ENCODE data around the gene RAP1A. TPM values are rescaled to one million over a fixed set of nuclear protein-coding genes. Genes with fewer than 3 reads are reported as not detected.
A peak's percentile ranks its signal among the peaks of the same experiment; 100 is the strongest.
"Not testable (repeated sequence)": the region's sequence is repeated elsewhere in the genome, so short reads cannot be mapped to it uniquely, and the experiment has no call there.

RAP1A gene
- polyA plus RNA-seq, 1 of the 3 experiments (the other 2 are of a cell fraction) = 17.7 TPM

- H3K4me3 ChIP-seq (ENCODE audit: low read depth in 2 of 2, low read length in 1 of 2); H2AFZ ChIP-seq (ENCODE audit: low read depth); H3K9ac ChIP-seq; DNase-seq; H3K9me2 ChIP-seq; H3K36me3 ChIP-seq (replicated peaks in 1 of 2; ENCODE audit: control insufficient read depth in 1 of 2, insufficient read depth in 2 of 2, low read length in 1 of 2); H3K4me1 ChIP-seq (ENCODE audit: control insufficient read depth in 1 of 2, insufficient read depth in 2 of 2, low read depth in 1 of 2, low read length in 1 of 2); H3K27me3 ChIP-seq (ENCODE audit: insufficient read depth); CTCF ChIA-PET; H3K27ac ChIP-seq (ENCODE audit: low read depth in 2 of 2, low read length in 1 of 2); POLR2A ChIA-PET; H4K20me1 ChIP-seq (ENCODE audit: insufficient read depth); H3K9me3 ChIP-seq; H3K4me2 ChIP-seq: not testable (repeated sequence)
- Histone ChIP-seq H3K79me2 (ENCODE audit: insufficient read depth) (peaks cover 23% of the 10 kb centered on the region), H3F3A (replicated peaks; ENCODE audit: insufficient read depth) (peaks cover 12% of the 10 kb centered on the region)
- WGBS (ENCODE audit: low lambda C conversion rate) = 93% methylated on average over 8 of the region's 8 CpGs
Observed at GRCh38 chr1:111685293-111686153, 65.9 kb downstream of the RAP1A start.

GRCh38 chr1:111690306-111690617 is 70.7 kb downstream of the RAP1A start:
- Histone ChIP-seq H3K27me3 (ENCODE audit: insufficient read depth) (no peaks in the 10 kb centered on the region), H4K20me1 (ENCODE audit: insufficient read depth) (no peaks in the 10 kb centered on the region), H3K9me2 (no peaks in the 10 kb centered on the region), H3K27ac (ENCODE audit: low read depth in 2 of 2, low read length in 1 of 2) (peak overlapping the region; percentile 13 to 24; a peak in 2 of 4 replicates), H3F3A (replicated peaks; ENCODE audit: insufficient read depth) (peaks cover 17% of the 10 kb centered on the region), H3K9ac (no peak overlapping the region), H3K9me3 (no peaks in the 10 kb centered on the region), H3K4me2 (no peak overlapping the region), H3K4me3 (ENCODE audit: low read depth in 2 of 2, low read length in 1 of 2) (no peak overlapping the region), H3K79me2 (ENCODE audit: insufficient read depth) (peaks cover 34% of the 10 kb centered on the region), H2AFZ (ENCODE audit: low read depth) (no peak overlapping the region), H3K36me3 (replicated peaks in 1 of 2; ENCODE audit: control insufficient read depth in 1 of 2, insufficient read depth in 2 of 2, low read length in 1 of 2) (peaks cover 13 to 27% of the 10 kb centered on the region in 2 experiments), H3K4me1 (ENCODE audit: control insufficient read depth in 1 of 2, insufficient read depth in 2 of 2, low read depth in 1 of 2, low read length in 1 of 2) (peaks cover 0 to 5% of the 10 kb centered on the region in 2 experiments; a peak in 2 of 4 replicates)
- POLR2A ChIA-PET = no interaction called here
- no peak for TF ChIP-seq IRF3 (IDR thresholded peaks at IDR 0.05; ENCODE audit: low read depth, low read length)
- TF ChIP-seq NFIC (IDR thresholded peaks at IDR 0.05; ENCODE audit: borderline replicate concordance) = peak; percentile 84
- 0 out of 2 replicates have a peak, but pooled peaks have one; percentile 34 for TF ChIP-seq PBX3 (IDR thresholded peaks at IDR 0.05)
- CTCF ChIA-PET = interaction anchor here (0.9 to 1.4 kb wide), 5 partner anchors 10 to 182 kb away, joined by 3 read pairs; no protein-coding TSS in a partner anchor
- DNase-seq = peak; percentile 15

GRCh38 chr1:111691886-111692285 is 72.3 kb downstream of the RAP1A start:
- H3K4me3 ChIP-seq (ENCODE audit: low read depth in 2 of 2, low read length in 1 of 2) = no peak overlapping the region
- H3K79me2 ChIP-seq (ENCODE audit: insufficient read depth) = peaks cover 34% of the 10 kb centered on the region
- H3K9ac ChIP-seq = no peak overlapping the region
- CTCF ChIA-PET = interaction anchor here (0.7 to 0.9 kb wide), 3 partner anchors 22 to 194 kb away, joined by 3 to 6 read pairs (median 3); no protein-coding TSS in a partner anchor
- no peaks in the 10 kb centered on the region for H3K27me3 ChIP-seq (ENCODE audit: insufficient read depth)
- no peak overlapping the region for H2AFZ ChIP-seq (ENCODE audit: low read depth)
- no peak overlapping the region for H3K27ac ChIP-seq (ENCODE audit: low read depth in 2 of 2, low read length in 1 of 2)
- DNase-seq = no peak
- peaks cover 22 to 29% of the 10 kb centered on the region in 2 experiments for H3K36me3 ChIP-seq (replicated peaks in 1 of 2; ENCODE audit: control insufficient read depth in 1 of 2, insufficient read depth in 2 of 2, low read length in 1 of 2)
- no peak overlapping the region for H3K4me2 ChIP-seq
- 100% methylated on average over 1 of the region's 1 CpG for WGBS (ENCODE audit: low lambda C conversion rate)
- no peaks in the 10 kb centered on the region for H3K9me2 ChIP-seq
- peaks cover 17% of the 10 kb centered on the region for H3F3A ChIP-seq (replicated peaks; ENCODE audit: insufficient read depth)
- TF ChIP-seq USF2 (IDR thresholded peaks at IDR 0.05; ENCODE audit: borderline replicate concordance, low read depth, low read length) = no peak
- TF ChIP-seq RXRA (IDR thresholded peaks at IDR 0.05; ENCODE audit: borderline replicate concordance, low read depth) = no peak
- no peak for TF ChIP-seq USF1 (IDR thresholded peaks at IDR 0.05; ENCODE audit: borderline replicate concordance, low read depth)
- POLR2A ChIA-PET = no interaction called here
- no peaks in the 10 kb centered on the region for H3K9me3 ChIP-seq
- H3K4me1 ChIP-seq (ENCODE audit: control insufficient read depth in 1 of 2, insufficient read depth in 2 of 2, low read depth in 1 of 2, low read length in 1 of 2) = peaks cover 0 to 5% of the 10 kb centered on the region in 2 experiments; a peak in 2 of 4 replicates
- no peaks in the 10 kb centered on the region for H4K20me1 ChIP-seq (ENCODE audit: insufficient read depth)
